ENCODE data around the gene TIGAR. TPM values are rescaled to one million over a fixed set of nuclear protein-coding genes. Genes with fewer than 3 reads are reported as not detected.

Gene TIGAR
- total RNA-seq, 3 donors from 2014 or later = 2.9 to 7.5 (median 6.9) TPM

GRCh38 chr12:4300883-4301282, 20.1 kb upstream of the TIGAR start:
- Histone ChIP-seq H3K9me3 (no peaks in the 10 kb centered on the region), H3K36me3 (no peaks in the 10 kb centered on the region), H3K27ac (no peak overlapping the region), H3K4me3 (no peak overlapping the region), H3K27me3 (no peaks in the 10 kb centered on the region), H3K4me1 (no peaks in the 10 kb centered on the region)
- DNase-seq (ENCODE audit: low spot score in 2 of 2) = no peak
- intact Hi-C loops (cut with DNase I; ENCODE audit: low total_unique reads) = no loop called here
- TF ChIP-seq POLR2A (IDR thresholded peaks at IDR 0.05) (no peak), POLR2AphosphoS5 (IDR thresholded peaks at IDR 0.05) (no peak)
- TF ChIP-seq, protein P1, sequence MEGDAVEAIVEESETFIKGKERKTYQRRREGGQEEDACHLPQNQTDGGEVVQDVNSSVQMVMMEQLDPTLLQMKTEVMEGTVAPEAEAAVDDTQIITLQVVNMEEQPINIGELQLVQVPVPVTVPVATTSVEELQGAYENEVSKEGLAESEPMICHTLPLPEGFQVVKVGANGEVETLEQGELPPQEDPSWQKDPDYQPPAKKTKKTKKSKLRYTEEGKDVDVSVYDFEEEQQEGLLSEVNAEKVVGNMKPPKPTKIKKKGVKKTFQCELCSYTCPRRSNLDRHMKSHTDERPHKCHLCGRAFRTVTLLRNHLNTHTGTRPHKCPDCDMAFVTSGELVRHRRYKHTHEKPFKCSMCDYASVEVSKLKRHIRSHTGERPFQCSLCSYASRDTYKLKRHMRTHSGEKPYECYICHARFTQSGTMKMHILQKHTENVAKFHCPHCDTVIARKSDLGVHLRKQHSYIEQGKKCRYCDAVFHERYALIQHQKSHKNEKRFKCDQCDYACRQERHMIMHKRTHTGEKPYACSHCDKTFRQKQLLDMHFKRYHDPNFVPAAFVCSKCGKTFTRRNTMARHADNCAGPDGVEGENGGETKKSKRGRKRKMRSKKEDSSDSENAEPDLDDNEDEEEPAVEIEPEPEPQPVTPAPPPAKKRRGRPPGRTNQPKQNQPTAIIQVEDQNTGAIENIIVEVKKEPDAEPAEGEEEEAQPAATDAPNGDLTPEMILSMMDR (IDR thresholded peaks at IDR 0.05) = no peak

DNA sequence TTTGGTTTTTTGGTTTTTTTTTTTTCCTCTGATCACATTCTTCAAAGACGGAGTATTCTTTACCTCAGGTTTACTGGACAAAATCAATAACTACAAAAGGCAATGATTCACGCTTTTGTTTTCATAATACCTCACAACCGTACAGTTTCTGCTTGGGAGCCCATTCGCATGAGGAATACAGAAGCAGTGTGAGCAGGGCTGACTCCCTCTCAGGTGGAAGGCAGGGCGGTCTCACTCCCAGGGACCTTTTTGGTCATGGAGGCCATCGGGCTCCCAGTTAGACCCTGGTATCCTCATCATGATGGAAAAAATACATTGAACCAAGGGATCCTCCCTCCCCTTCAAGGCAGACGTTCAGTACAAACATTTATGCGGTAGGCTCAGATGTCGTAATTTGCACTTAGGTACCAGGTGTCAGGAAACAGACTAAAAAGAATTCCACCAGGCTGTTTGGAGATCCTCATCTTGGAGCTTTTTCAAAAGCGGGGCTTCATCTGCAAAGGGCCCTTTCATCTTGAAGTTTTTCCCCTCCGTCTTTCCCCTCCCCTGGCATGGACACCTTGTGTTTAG, 19.0 kb upstream of the TIGAR start:
- Histone ChIP-seq H3K27ac (no peak overlapping the region), H3K4me1 (no peaks in the 10 kb centered on the region), H3K36me3 (no peaks in the 10 kb centered on the region), H3K9me3 (no peaks in the 10 kb centered on the region), H3K4me3 (no peak overlapping the region), H3K27me3 (no peaks in the 10 kb centered on the region)
- intact Hi-C loops (cut with DNase I; ENCODE audit: low total_unique reads) = no loop called here
- DNase-seq (ENCODE audit: low spot score in 2 of 2) = no peak
- TF ChIP-seq, protein P1 (IDR thresholded peaks at IDR 0.05) = no peak
- TF ChIP-seq POLR2AphosphoS5 (IDR thresholded peaks at IDR 0.05) = no peak
- TF ChIP-seq POLR2A (IDR thresholded peaks at IDR 0.05) = no peak

GRCh38 chr12:4302881-4303280, 18.1 kb upstream of the TIGAR start:
- no peak for DNase-seq (ENCODE audit: low spot score in 2 of 2)
- Histone ChIP-seq H3K9me3 (no peaks in the 10 kb centered on the region), H3K4me1 (no peaks in the 10 kb centered on the region), H3K4me3 (no peak overlapping the region), H3K36me3 (no peaks in the 10 kb centered on the region), H3K27ac (no peak overlapping the region), H3K27me3 (no peaks in the 10 kb centered on the region)
- intact Hi-C loops (cut with DNase I; ENCODE audit: low total_unique reads) = no loop called here
- TF ChIP-seq POLR2A (IDR thresholded peaks at IDR 0.05) (no peak), POLR2AphosphoS5 (IDR thresholded peaks at IDR 0.05) (no peak)
- TF ChIP-seq, protein P1 (IDR thresholded peaks at IDR 0.05) = no peak

DNA sequence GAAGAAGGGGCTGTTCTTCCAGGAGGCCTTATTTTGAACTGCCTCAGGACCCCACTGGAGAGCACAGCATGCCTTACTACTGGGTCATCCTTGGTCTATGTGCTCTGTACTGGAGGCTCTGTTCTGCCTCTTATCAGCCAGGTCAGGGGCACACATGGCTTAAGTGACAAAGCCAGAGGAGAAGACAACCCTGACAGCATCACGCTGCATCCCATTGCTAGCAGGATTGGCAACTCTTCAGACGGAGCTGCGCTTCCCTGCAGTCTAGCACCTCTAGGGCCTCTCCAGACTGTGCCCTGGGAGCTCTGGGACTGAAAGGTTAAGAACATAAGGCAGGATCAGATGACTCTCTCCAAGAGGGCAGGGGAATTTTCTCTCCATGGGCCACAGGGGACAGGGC, 17.3 kb upstream of the TIGAR start:
- Histone ChIP-seq H3K9me3 (no peaks in the 10 kb centered on the region), H3K36me3 (no peaks in the 10 kb centered on the region), H3K27me3 (no peaks in the 10 kb centered on the region), H3K4me1 (peaks cover 0 to 3% of the 10 kb centered on the region in 2 donors), H3K27ac (no peak overlapping the region), H3K4me3 (no peak overlapping the region)
- intact Hi-C loops (cut with DNase I; ENCODE audit: low total_unique reads) = no loop called here
- TF ChIP-seq POLR2A (IDR thresholded peaks at IDR 0.05) (no peak), POLR2AphosphoS5 (IDR thresholded peaks at IDR 0.05) (no peak)
- TF ChIP-seq, protein P1 (IDR thresholded peaks at IDR 0.05) = no peak
- no peak for DNase-seq (ENCODE audit: low spot score in 2 of 2)

DNA sequence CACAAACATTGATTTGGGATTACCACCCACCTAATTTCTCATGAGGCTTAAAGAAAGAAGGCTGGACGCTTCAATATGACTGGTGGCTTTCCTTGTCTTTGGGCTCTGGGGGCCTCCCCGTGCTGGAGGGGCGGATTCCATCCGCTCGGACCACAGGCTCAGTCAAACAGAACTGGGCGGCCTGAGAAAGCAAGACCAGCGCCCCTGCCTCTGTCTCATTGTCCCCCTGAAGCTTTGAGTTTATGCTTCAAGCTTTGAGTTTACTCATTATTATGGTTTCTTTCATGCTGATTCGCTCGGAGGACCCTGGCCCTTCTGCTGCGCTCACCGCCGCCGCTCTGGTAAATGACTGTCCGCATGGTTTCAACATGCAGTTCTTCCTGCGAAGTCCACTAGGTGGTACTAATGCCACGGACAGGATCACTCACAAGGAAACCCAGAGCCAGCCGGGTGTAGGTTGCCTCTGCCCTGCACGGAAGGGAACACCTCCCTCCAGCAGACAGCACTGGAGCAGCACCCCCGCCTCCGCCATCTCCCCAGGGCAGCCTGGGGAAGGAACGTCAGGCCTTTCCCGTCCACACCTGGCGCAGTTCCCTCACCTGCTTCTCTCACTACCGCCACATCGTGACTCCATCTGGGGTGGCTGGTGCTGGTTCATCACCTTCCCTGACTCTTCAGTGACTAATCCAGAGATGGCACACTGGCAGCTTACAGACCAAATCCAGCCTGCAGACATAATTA, 13.2 kb upstream of the TIGAR start:
- H3K27ac ChIP-seq = peak overlapping the region; percentile 60 to 76
- intact Hi-C loops (cut with DNase I; ENCODE audit: low total_unique reads) = no loop called here

More for the DNA sequence above, 13.2 kb upstream of the TIGAR start:
- peaks cover 0 to 3% of the 10 kb centered on the region in 2 donors for H3K4me1 ChIP-seq
- TF ChIP-seq, protein P1 (IDR thresholded peaks at IDR 0.05) = peak; percentile 58 to 76 (median 74)
- peak in 2 of 3 donors; percentile 19 to 37 for TF ChIP-seq POLR2AphosphoS5 (IDR thresholded peaks at IDR 0.05)
- TF ChIP-seq POLR2A (IDR thresholded peaks at IDR 0.05) = no peak
- no peaks in the 10 kb centered on the region for H3K9me3 ChIP-seq
- peak; percentile 85 to 92 for DNase-seq (ENCODE audit: low spot score in 2 of 2)
- no peaks in the 10 kb centered on the region for H3K36me3 ChIP-seq
- no peaks in the 10 kb centered on the region for H3K27me3 ChIP-seq
- peak overlapping the region in 2 of 3 donors; percentile 22 to 53 for H3K4me3 ChIP-seq
